A549 (cell line): ENCODE results near the gene CXXC1. TPM values are rescaled to one million over a fixed set of nuclear protein-coding genes. Genes with fewer than 3 reads are reported as not detected.

Source experiments
- ATAC-seq, 2 experiments: fragments of 200-7000 bp in 1 of 2; fragments of >200 bp in 1 of 2; cut with Nextera tagmentation in 1 of 2; cut with Tn5 transposase in 1 of 2; 3 replicates each; pipeline versions ENCODE4 v1.8.0 to v1.9.1; 2018 to 2020; ENCODE audit warnings: mild to moderate bottlenecking in 1 of 2, moderate library complexity in 1 of 2
- CTCF ChIA-PET: fragments of 300-600 bp; sonication (Branson Sonifier 250); formaldehyde crosslinking; extraction: SDS; loops from one replicate; lab custom pipeline; 2021; ENCODE audit warnings: antibody characterized with exemption, inconsistent platforms; lab: Yijun Ruan, JAX
- POLR2A ChIA-PET: fragments of 350-600 bp; formaldehyde crosslinking; extraction: SDS; loops from one replicate; lab custom pipeline; 2021; ENCODE audit warnings: antibody characterized with exemption, inconsistent platforms; lab: Yijun Ruan, JAX
- DNase-seq, 2 experiments: peaks; one replicate each; pipeline versions ENCODE4 v3.0.0 to v3.0.0-alpha.2; 2011 to 2016; ENCODE audit warnings: low read depth in 1 of 2, low spot score in 1 of 2
- FAIRE-seq: peaks from 2 replicates; lab custom pipeline; 2011; peaks lifted over from hg19 to GRCh38; lab: Jason Lieb, UNC
- H3K27ac ChIP-seq, 2 experiments: fragments of >200 bp; sonication (Bioruptor Twin); formaldehyde crosslinking; 3 replicates each; pipeline ENCODE4 v1.5.1; 2016 to 2017
- H3K4me1 ChIP-seq: fragments of >200 bp; sonication (Bioruptor Twin); formaldehyde crosslinking; 3 replicates; pipeline ENCODE4 v1.6.1; 2016
- H3K4me2 ChIP-seq: fragments of >200 bp; sonication (Bioruptor Twin); formaldehyde crosslinking; 3 replicates; pipeline ENCODE4 v1.6.1; 2016
- H3K4me3 ChIP-seq: fragments of >200 bp; sonication (Bioruptor Twin); formaldehyde crosslinking; 3 replicates; pipeline ENCODE4 v1.5.1; 2016
- H3K9me3 ChIP-seq: fragments of >200 bp; sonication (Bioruptor Twin); formaldehyde crosslinking; 3 replicates; pipeline ENCODE4 v1.6.1; 2016
- BCL3 ChIP-seq: fragments of >200 bp; sonication (Bioruptor Twin); formaldehyde crosslinking; IDR thresholded peaks from 3 replicates; pipeline ENCODE4 v1.6.1; 2016
- BHLHE40 ChIP-seq: IDR thresholded peaks from 2 replicates; pipeline ENCODE4 v1.6.1; 2012; ENCODE audit warnings: low read depth, low read length, inconsistent platforms
- CHD2 ChIP-seq: fragments of 150-350 bp; IDR thresholded peaks from 2 replicates; pipeline ENCODE4 v1.6.1; 2014; ENCODE audit warnings: low read length; ENCODE audit not compliant: partially characterized antibody
- ELK1 ChIP-seq: fragments of 150-350 bp; IDR thresholded peaks from 2 replicates; pipeline ENCODE4 v1.6.1; 2014; ENCODE audit warnings: low read depth, mild to moderate bottlenecking, low read length
- ESRRA ChIP-seq: fragments of 150-350 bp; IDR thresholded peaks from 2 replicates; pipeline ENCODE4 v1.6.1; 2014; ENCODE audit warnings: mild to moderate bottlenecking, low read length, borderline replicate concordance
- FOSB ChIP-seq: fragments of 250-450 bp; sonication (Bioruptor Pico); IDR thresholded peaks from 2 replicates; pipeline ENCODE4 v1.5.0; 2020; ENCODE audit warnings: mild to moderate bottlenecking, moderate library complexity
- FOSL2 ChIP-seq, 2 experiments: fragments of 450-650 bp in 1 of 2; fragments of >200 bp in 1 of 2; sonication (Bioruptor Twin) in 1 of 2; formaldehyde crosslinking; IDR thresholded peaks; 2 replicates each; pipeline versions ENCODE4 v1.5.0 to v1.6.1; 2016 to 2020; ENCODE audit warnings: mild to moderate bottlenecking in 1 of 2, moderate library complexity in 1 of 2
- FOXS1 ChIP-seq: fragments of 250-450 bp; sonication (Bioruptor Pico); IDR thresholded peaks from 2 replicates; pipeline ENCODE4 v1.5.0; 2020; ENCODE audit warnings: mild to moderate bottlenecking, moderate library complexity
- HEYL ChIP-seq: fragments of 250-450 bp; sonication (Bioruptor Pico); IDR thresholded peaks from 2 replicates; pipeline ENCODE4 v1.8.0; 2021; ENCODE audit warnings: mild to moderate bottlenecking, moderate library complexity
- HOXB13 ChIP-seq: fragments of 250-450 bp; sonication (Bioruptor Pico); IDR thresholded peaks from 2 replicates; pipeline ENCODE4 v1.5.0; 2020; ENCODE audit warnings: low read depth, mild to moderate bottlenecking, moderate library complexity
- HOXB5 ChIP-seq: fragments of 250-450 bp; sonication (Bioruptor Pico); IDR thresholded peaks from 2 replicates; pipeline ENCODE4 v1.5.0; 2020; ENCODE audit warnings: mild to moderate bottlenecking, moderate library complexity
- JUN ChIP-seq, 2 experiments: fragments of >200 bp; sonication (Bioruptor Twin); formaldehyde crosslinking; IDR thresholded peaks; 2 replicates in 1 of 2; 3 replicates in 1 of 2; pipeline ENCODE4 v1.6.1; 2016 to 2017
- JUNB ChIP-seq: fragments of >200 bp; sonication (Bioruptor Twin); formaldehyde crosslinking; IDR thresholded peaks from 2 replicates; pipeline ENCODE4 v1.6.1; 2016
- KDM1A ChIP-seq: fragments of 200-600 bp; sonication (generic); IDR thresholded peaks from 2 replicates; pipeline ENCODE4 v1.6.1; 2016; ENCODE audit warnings: low read depth, mild to moderate bottlenecking
- MAFK ChIP-seq: fragments of 450-650 bp; IDR thresholded peaks from 2 replicates; pipeline ENCODE4 v1.6.1; 2014; ENCODE audit not compliant: partially characterized antibody
- NFE2L2 ChIP-seq: fragments of 150-350 bp; conservative IDR thresholded peaks from 2 replicates; pipeline ENCODE4 v1.6.1; 2014; ENCODE audit warnings: low read length
- NR3C1 ChIP-seq: fragments of >200 bp; sonication (Bioruptor Twin); formaldehyde crosslinking; IDR thresholded peaks from 3 replicates; pipeline ENCODE4 v1.6.1; 2017
- POLR2A ChIP-seq: IDR thresholded peaks from 2 replicates; pipeline ENCODE4 v1.6.1; 2012; ENCODE audit warnings: mild to moderate bottlenecking, low read length
- RAD21 ChIP-seq, 2 experiments: fragments of >200 bp in 1 of 2; sonication (Bioruptor Twin) in 1 of 2; formaldehyde crosslinking in 1 of 2; IDR thresholded peaks in 1 of 2; conservative IDR thresholded peaks in 1 of 2; 2 replicates in 1 of 2; 3 replicates in 1 of 2; pipeline ENCODE4 v1.6.1; 2012 to 2018; ENCODE audit warnings: inconsistent platforms in 1 of 2
- RARB ChIP-seq: fragments of 250-450 bp; sonication (Bioruptor Pico); IDR thresholded peaks from 2 replicates; pipeline ENCODE4 v1.8.0; 2021; ENCODE audit warnings: mild to moderate bottlenecking, moderate library complexity
- RCOR1 ChIP-seq: fragments of 150-350 bp; IDR thresholded peaks from 2 replicates; pipeline ENCODE4 v1.6.1; 2014; ENCODE audit warnings: antibody characterized with exemption, low read length, low read depth
- RNF2 ChIP-seq: fragments of 200-600 bp; sonication (generic); IDR thresholded peaks from 2 replicates; pipeline ENCODE4 v1.6.1; 2016; ENCODE audit warnings: low read depth, mild to moderate bottlenecking, antibody characterized with exemption, moderate library complexity, borderline replicate concordance
- SMC3 ChIP-seq: fragments of >200 bp; sonication (Bioruptor Twin); formaldehyde crosslinking; IDR thresholded peaks from 3 replicates; pipeline ENCODE4 v1.6.1; 2018; ENCODE audit warnings: inconsistent platforms
- SREBF2 ChIP-seq: fragments of 450-650 bp; IDR thresholded peaks from 2 replicates; pipeline ENCODE4 v1.6.1; 2014; ENCODE audit warnings: mild to moderate bottlenecking, moderate library complexity
- TFCP2L1 ChIP-seq: fragments of 250-450 bp; sonication (Bioruptor Pico); IDR thresholded peaks from 2 replicates; pipeline ENCODE4 v1.5.0; 2021; ENCODE audit warnings: mild to moderate bottlenecking
- TP53 ChIP-seq: fragments of 250-450 bp; sonication (Bioruptor Pico); IDR thresholded peaks from 2 replicates; pipeline ENCODE4 v1.5.0; 2021; ENCODE audit warnings: mild to moderate bottlenecking, moderate library complexity
- ZC3H11A ChIP-seq: fragments of 450-650 bp; IDR thresholded peaks from 2 replicates; pipeline ENCODE4 v1.6.1; 2014; ENCODE audit warnings: antibody characterized with exemption, mild to moderate bottlenecking
- ZNF302 ChIP-seq: fragments of 250-450 bp; sonication (Bioruptor Pico); IDR thresholded peaks from 2 replicates; pipeline ENCODE4 v1.9.0; 2021; ENCODE audit warnings: inconsistent platforms, mild to moderate bottlenecking, moderate library complexity
- WGBS: methylation state at CpG from one replicate; pipeline ENCODE4 v1.1.6; 2017; ENCODE audit errors: missing lambda C conversion rate; 5-methylcytosine and 5-hydroxymethylcytosine counted together
- polyA minus RNA-seq: library from RNA; depleted of rRNA, polyadenylated mRNA; stranded (reverse); fragments of >200 nt; gene quantifications from 2 replicates; pipeline ENCODE4 v1.2.3, GENCODE V29; 2011; rRNA and poly(A)+ RNA removed
- polyA plus RNA-seq, 4 experiments: library from polyadenylated mRNA; depleted of rRNA in 3 of 4; stranded (reverse); fragments of >200 nt; fragmentation: RNase III in 1 of 4; extraction: RNeasy Plus Mini Kit Qiagen cat#74134 plus additional on column Dnase treatment in 1 of 4; gene quantifications; 2 replicates in 3 of 4; 3 replicates in 1 of 4; pipeline ENCODE4 v1.2.3, GENCODE V29; 2011 to 2017
- TF ChIP-seq, protein P1 (sequence below): IDR thresholded peaks from 2 replicates; pipeline ENCODE4 v1.6.1; 2012
- TF ChIP-seq, protein P2 (sequence below): IDR thresholded peaks from 2 replicates; pipeline ENCODE4 v1.6.1; 2012
- TF ChIP-seq, protein P3 (sequence below): fragments of 250-450 bp; sonication (Bioruptor Pico); IDR thresholded peaks from 2 replicates; pipeline ENCODE4 v1.5.0; 2021; ENCODE audit warnings: mild to moderate bottlenecking, moderate library complexity, borderline replicate concordance

Gene CXXC1
- polyA plus RNA-seq (2011; rRNA removed) (19.1 and 21.2 TPM in 2 replicates), polyA plus RNA-seq (2017; fragmentation: RNase III; extraction: RNeasy Plus Mini Kit Qiagen cat#74134 plus additional on column Dnase treatment) (51.2 to 57.4 TPM (median 54.3 TPM) in 3 replicates), polyA minus RNA-seq (18.0 and 19.1 TPM in 2 replicates)
- polyA plus RNA-seq (2012; cell fraction: cytosol; rRNA removed) = 72.5 and 73.3 TPM in 2 replicates
- polyA plus RNA-seq (2012; cell fraction: nucleus; rRNA removed) = 287 and 335 TPM in 2 replicates

GRCh38 chr18:50287441-50288347 lies at the start of gene CXXC1:
Gene CXXC1, minus strand, starts transcription at chr18:50287692. Its CDS starts 103 bp downstream, at chr18:50287589.
- CTCF ChIA-PET = interaction anchor here (1.7 kb wide), 1 partner anchor 70 kb away, joined by 8 read pairs; no protein-coding TSS in a partner anchor
- POLR2A ChIA-PET = no interaction called here
- TF ChIP-seq FOXS1 (CRISPR knock-in tag) (peak; percentile 41; the same call in 1 of the 2 replicates), ELK1 (no peak), POLR2A (peak; percentile 67), CHD2 (no peak), HOXB5 (CRISPR knock-in tag) (peak; percentile 50; the same call in 1 of the 2 replicates), TP53 (no peak), ZC3H11A (no peak), BHLHE40 (no peak), ZNF302 (no peak), HEYL (CRISPR knock-in tag) (no peak), FOSB (CRISPR knock-in tag) (no peak), NFE2L2 (no peak), SREBF2 (no peak), RAD21 (conservative IDR thresholded peaks at IDR 0.05 in 1 of 2, IDR thresholded peaks at IDR 0.05 in 1 of 2) (no peak), MAFK (no peak), JUNB (no peak), ESRRA (no peak), KDM1A (peak; percentile 82; the same call in 1 of the 2 replicates), BCL3 (no peak), RNF2 (no peak), TFCP2L1 (no peak), FOSL2 (IDR thresholded peaks at IDR 0.05) (no peak), FOSL2 (CRISPR knock-in tag; IDR thresholded peaks at IDR 0.05) (no peak), RARB (CRISPR knock-in tag) (no peak), HOXB13 (CRISPR knock-in tag) (peak; percentile 82), NR3C1 (no peak), SMC3 (no peak), JUN (IDR thresholded peaks at IDR 0.05) (peak in 1 of 2 experiments; percentile 24; a peak in 1 of 5 replicates), RCOR1 (no peak)
- TF ChIP-seq, protein P1, sequence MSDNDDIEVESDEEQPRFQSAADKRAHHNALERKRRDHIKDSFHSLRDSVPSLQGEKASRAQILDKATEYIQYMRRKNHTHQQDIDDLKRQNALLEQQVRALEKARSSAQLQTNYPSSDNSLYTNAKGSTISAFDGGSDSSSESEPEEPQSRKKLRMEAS = peak; percentile 51; the same call in 1 of the 2 replicates
- TF ChIP-seq, protein P2, sequence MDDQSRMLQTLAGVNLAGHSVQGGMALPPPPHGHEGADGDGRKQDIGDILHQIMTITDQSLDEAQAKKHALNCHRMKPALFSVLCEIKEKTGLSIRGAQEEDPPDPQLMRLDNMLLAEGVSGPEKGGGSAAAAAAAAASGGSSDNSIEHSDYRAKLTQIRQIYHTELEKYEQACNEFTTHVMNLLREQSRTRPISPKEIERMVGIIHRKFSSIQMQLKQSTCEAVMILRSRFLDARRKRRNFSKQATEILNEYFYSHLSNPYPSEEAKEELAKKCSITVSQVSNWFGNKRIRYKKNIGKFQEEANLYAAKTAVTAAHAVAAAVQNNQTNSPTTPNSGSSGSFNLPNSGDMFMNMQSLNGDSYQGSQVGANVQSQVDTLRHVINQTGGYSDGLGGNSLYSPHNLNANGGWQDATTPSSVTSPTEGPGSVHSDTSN = no peak
- TF ChIP-seq, protein P3, sequence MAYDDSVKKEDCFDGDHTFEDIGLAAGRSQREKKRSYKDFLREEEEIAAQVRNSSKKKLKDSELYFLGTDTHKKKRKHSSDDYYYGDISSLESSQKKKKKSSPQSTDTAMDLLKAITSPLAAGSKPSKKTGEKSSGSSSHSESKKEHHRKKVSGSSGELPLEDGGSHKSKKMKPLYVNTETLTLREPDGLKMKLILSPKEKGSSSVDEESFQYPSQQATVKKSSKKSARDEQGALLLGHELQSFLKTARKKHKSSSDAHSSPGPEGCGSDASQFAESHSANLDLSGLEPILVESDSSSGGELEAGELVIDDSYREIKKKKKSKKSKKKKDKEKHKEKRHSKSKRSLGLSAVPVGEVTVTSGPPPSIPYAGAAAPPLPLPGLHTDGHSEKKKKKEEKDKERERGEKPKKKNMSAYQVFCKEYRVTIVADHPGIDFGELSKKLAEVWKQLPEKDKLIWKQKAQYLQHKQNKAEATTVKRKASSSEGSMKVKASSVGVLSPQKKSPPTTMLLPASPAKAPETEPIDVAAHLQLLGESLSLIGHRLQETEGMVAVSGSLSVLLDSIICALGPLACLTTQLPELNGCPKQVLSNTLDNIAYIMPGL (CRISPR knock-in tag) = no peak
- Histone ChIP-seq H3K27ac (peak within 1 kb of the TSS; percentile 74 to 96), H3K4me3 (peak within 1 kb of the TSS; percentile 70), H3K4me2 (peak within 1 kb of the TSS; percentile 90), H3K9me3 (no peaks in the 10 kb centered on the region), H3K4me1 (peaks cover 5% of the 10 kb centered on the region; the same call in 1 of the 3 replicates)
- ATAC-seq = peak; percentile 95 to 97
- FAIRE-seq = peak; percentile 61
- 2% methylated on average over 40 of the region's 76 CpGs for WGBS
- peak; percentile 81 to 99 for DNase-seq
